Activated naive CD4-positive, alpha-beta T cell treated with anti-CD3 and anti-CD28 coated beads for 36 hours (primary cell): ENCODE measurements around the gene C3orf18. TPM values are rescaled to one million over a fixed set of nuclear protein-coding genes. Genes with fewer than 3 reads are reported as not detected.

Experiments used
- CTCF ChIA-PET: fragments of 350-600 bp; sonication (Branson Sonifier 250); formaldehyde crosslinking; loops from one replicate; lab custom pipeline; 2021; ENCODE audit warnings: antibody characterized with exemption; lab: Charles Lee
- DNase-seq: peaks from one replicate; pipeline ENCODE4 v3.0.0-alpha.2; 2020
- H3K27ac Mint-ChIP-seq: one replicate; pipeline ENCODE4 v1.8.0; 2021; ENCODE audit warnings: mild to moderate bottlenecking, mixed read lengths
- H3K27me3 Mint-ChIP-seq: one replicate; pipeline ENCODE4 v1.8.0; 2021; ENCODE audit warnings: low read depth, mixed read lengths
- H3K36me3 Mint-ChIP-seq: one replicate; pipeline ENCODE4 v1.8.0; 2021; ENCODE audit warnings: low read depth, mixed read lengths
- H3K4me1 Mint-ChIP-seq: one replicate; pipeline ENCODE4 v1.8.0; 2021; ENCODE audit warnings: low read depth, mixed read lengths
- H3K4me3 Mint-ChIP-seq: one replicate; pipeline ENCODE4 v1.8.0; 2021; ENCODE audit warnings: mild to moderate bottlenecking, moderate library complexity, mixed read lengths
- H3K9me3 Mint-ChIP-seq: one replicate; pipeline ENCODE4 v1.8.0; 2021; ENCODE audit warnings: mixed read lengths
- intact Hi-C: fragments of 100-400 bp; cut with micrococcal nuclease; formaldehyde crosslinking; loops from one replicate; pipeline ENCODE4 v1.15.1; 2023
- total RNA-seq, 2 experiments: library from RNA; stranded (reverse); gene quantifications; one replicate each; pipeline ENCODE4 v1.2.3, GENCODE V29; 2021

The C3orf18 gene
- total RNA-seq, 2 experiments from 2014 or later: 3.1 to 3.8 TPM

GRCh38 chr3:50572801-50573371, 5.3 kb upstream of the C3orf18 start:
- Mint-ChIP-seq H3K36me3 (peaks cover 33% of the 10 kb centered on the region), H3K9me3 (no peaks in the 10 kb centered on the region)
- CTCF ChIA-PET: interaction anchor here (0.6 to 13.0 kb wide), 15 partner anchors 16 to 812 kb away, joined by 3 to 376 read pairs (median 6); partner anchors contain the start of genes CISH, DOCK3, MANF and MAPKAPK3

DNA sequence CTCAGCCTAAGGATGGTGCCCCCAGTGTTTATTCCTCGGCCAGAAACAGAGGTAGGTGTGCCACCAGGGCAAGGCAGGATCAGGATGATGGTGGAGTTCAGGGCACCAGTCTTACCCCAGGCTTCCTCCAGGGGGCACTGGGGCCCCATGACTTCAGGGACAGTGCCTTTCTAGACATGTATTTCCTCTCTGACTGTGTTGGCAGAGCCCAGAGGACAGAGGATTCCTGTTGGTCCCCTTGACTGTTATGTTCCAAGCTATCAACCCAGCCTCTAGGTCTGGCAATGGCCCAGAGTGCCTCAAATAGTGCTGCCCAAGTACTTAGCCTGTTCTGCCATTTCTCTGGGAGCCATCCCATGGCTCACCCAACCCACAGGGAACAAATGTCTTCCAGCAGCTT, 4.6 kb upstream of the C3orf18 start:
- intact Hi-C loops: loop anchor here (1.0 to 5.0 kb wide), 8 partner anchors 18 to 930 kb away; partner anchors contain the start of genes DCAF1 and MANF
- H3K4me3 Mint-ChIP-seq: peak overlapping the region; percentile 51
- peak overlapping the region; percentile 95 for H3K27ac Mint-ChIP-seq
- H3K27me3 Mint-ChIP-seq: no peaks in the 10 kb centered on the region
- peaks cover 69% of the 10 kb centered on the region for H3K4me1 Mint-ChIP-seq
- CTCF ChIA-PET: interaction anchor here (0.9 to 13.0 kb wide), 15 partner anchors 11 to 813 kb away, joined by 3 to 376 read pairs (median 6); partner anchors contain the start of genes CISH, DOCK3, MANF and MAPKAPK3
- no peaks in the 10 kb centered on the region for H3K9me3 Mint-ChIP-seq
- H3K36me3 Mint-ChIP-seq: peaks cover 27% of the 10 kb centered on the region
- DNase-seq: peak; percentile 91

More at GRCh38 chr3:50572801-50573371, 5.3 kb upstream of the C3orf18 start:
- peak overlapping the region; percentile 50 for H3K4me3 Mint-ChIP-seq
- DNase-seq: peak; percentile 52
- intact Hi-C loops: loop anchor here (1.0 to 5.0 kb wide), 8 partner anchors 17 to 929 kb away; partner anchors contain the start of genes DCAF1 and MANF
- peak overlapping the region; percentile 95 for H3K27ac Mint-ChIP-seq
- no peaks in the 10 kb centered on the region for H3K27me3 Mint-ChIP-seq
- H3K4me1 Mint-ChIP-seq: peaks cover 68% of the 10 kb centered on the region

- Mint-ChIP-seq H3K27ac (peak overlapping the region; percentile 95), H3K36me3 (peaks cover 25% of the 10 kb centered on the region), H3K4me1 (peaks cover 72% of the 10 kb centered on the region), H3K4me3 (peak overlapping the region; percentile 98), H3K27me3 (no peaks in the 10 kb centered on the region), H3K9me3 (no peaks in the 10 kb centered on the region)
- DNase-seq: no peak
- CTCF ChIA-PET: interaction anchor here (1.3 to 13.0 kb wide), 9 partner anchors 10 to 84 kb away, joined by 3 to 376 read pairs (median 10); partner anchors contain the start of genes CISH and MAPKAPK3
- intact Hi-C loops: loop anchor here (5.0 kb wide), 2 partner anchors 401 to 931 kb away; partner anchors contain the start of gene DCAF1
Measured at GRCh38 chr3:50571486-50571885, 3.9 kb upstream of the C3orf18 start.

DNA sequence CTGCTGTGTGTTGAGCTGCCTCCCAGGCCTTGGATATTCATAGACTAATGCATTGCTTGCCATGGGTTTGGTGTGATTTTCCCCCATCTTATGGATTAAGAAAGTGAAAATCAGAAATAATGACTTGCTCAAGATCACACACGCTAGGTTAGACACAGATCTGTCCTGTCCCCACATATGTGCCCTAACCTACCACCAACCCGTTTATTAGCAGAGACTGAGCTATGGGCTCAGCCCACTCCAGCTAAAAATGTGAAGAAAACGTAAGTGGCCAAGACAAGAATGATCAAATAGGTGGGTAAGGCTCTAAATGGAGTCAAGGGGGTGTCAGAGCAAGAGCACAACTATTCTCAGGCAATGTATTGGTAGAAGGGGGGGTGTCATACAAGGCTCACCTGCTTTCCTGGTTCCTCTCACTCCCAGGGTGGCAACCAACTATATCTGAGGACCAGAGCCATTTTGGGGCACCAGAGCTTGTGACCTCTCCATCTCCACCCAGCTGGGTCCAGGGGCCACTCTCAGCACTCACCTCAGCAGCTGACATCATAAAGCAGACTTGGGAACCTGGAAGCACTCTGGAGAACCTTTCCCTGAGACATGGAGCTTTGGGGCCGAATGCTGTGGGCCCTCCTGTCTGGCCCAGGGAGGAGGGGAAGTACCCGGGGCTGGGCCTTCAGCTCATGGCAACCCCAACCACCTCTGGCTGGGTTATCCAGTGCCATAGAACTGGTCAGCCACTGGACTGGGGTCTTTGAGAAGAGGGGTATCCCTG, 3.1 kb upstream of the C3orf18 start:
- Mint-ChIP-seq H3K4me3 (peak overlapping the region; percentile 98), H3K36me3 (peaks cover 20% of the 10 kb centered on the region), H3K27me3 (no peaks in the 10 kb centered on the region), H3K9me3 (no peaks in the 10 kb centered on the region), H3K27ac (peak overlapping the region; percentile 95), H3K4me1 (peaks cover 71% of the 10 kb centered on the region)
- intact Hi-C loops: loop anchor here (5.0 kb wide), 2 partner anchors 402 to 932 kb away; partner anchors contain the start of gene DCAF1
- DNase-seq: no peak
- CTCF ChIA-PET: interaction anchor here (0.9 to 13.0 kb wide), 9 partner anchors 9 to 81 kb away, joined by 3 to 376 read pairs (median 8); partner anchors contain the start of genes CISH and MAPKAPK3

GRCh38 chr3:50568947-50569749, 1.6 kb upstream of the C3orf18 start, which contains the start of gene HEMK1:
TSS of gene HEMK1 (plus strand) at chr3:50569522. CDS start at chr3:50571105, 1,583 bp downstream.
- Mint-ChIP-seq H3K36me3 (peaks cover 13% of the 10 kb centered on the region), H3K4me3 (peak within 1 kb of the TSS; percentile 98), H3K9me3 (no peaks in the 10 kb centered on the region), H3K27me3 (no peaks in the 10 kb centered on the region), H3K4me1 (peaks cover 55% of the 10 kb centered on the region), H3K27ac (peak within 1 kb of the TSS; percentile 95)
- intact Hi-C loops: loop anchor here (1.0 to 2.0 kb wide), 2 partner anchors 86 to 218 kb away; partner anchors contain the start of genes CYB561D2 and NPRL2
- peak; percentile 97 for DNase-seq
- CTCF ChIA-PET: interaction anchor here (0.7 to 13.0 kb wide), 7 partner anchors 18 to 84 kb away, joined by 3 to 376 read pairs (median 6); partner anchors contain the start of genes CISH and MAPKAPK3

GRCh38 chr3:50567011-50567385, 549 bp downstream of the C3orf18 start:
- Mint-ChIP-seq H3K36me3 (peaks cover 7% of the 10 kb centered on the region), H3K27me3 (no peaks in the 10 kb centered on the region), H3K9me3 (no peaks in the 10 kb centered on the region), H3K4me3 (peak overlapping the region; percentile 98), H3K4me1 (peaks cover 34% of the 10 kb centered on the region), H3K27ac (no peak overlapping the region)
- CTCF ChIA-PET: interaction anchor here (0.9 to 13.0 kb wide), 5 partner anchors 22 to 822 kb away, joined by 4 to 376 read pairs (median 4); partner anchors contain the start of genes CISH and MAPKAPK3
- intact Hi-C loops: loop anchor here (2.0 kb wide), 1 partner anchor 208 kb away; the partner anchor contains the start of gene TMEM115
- DNase-seq: no peak

DNA sequence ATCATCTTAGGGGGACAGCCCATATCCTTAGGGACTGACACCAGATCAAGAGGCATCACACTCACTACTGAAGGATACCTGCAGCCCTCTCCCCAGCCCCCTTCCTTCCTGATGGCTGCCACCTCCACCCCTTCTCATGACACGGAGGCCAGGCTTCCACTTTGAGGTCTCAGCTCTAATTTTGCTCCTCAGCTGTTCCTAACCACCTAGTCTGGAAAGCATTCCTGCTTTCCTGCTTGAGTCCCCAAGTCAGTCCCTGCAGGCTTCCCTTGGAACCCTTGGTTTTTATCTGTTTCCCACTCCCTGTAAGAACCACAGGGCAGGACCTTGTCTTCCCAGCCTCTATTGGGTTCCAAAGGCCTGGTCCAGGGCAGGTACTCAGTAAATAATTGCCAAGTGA, 3.2 kb downstream of the C3orf18 start:
- DNase-seq: no peak
- H3K27ac Mint-ChIP-seq: no peak overlapping the region
- no peaks in the 10 kb centered on the region for H3K27me3 Mint-ChIP-seq
- CTCF ChIA-PET: no interaction called here
- H3K9me3 Mint-ChIP-seq: no peaks in the 10 kb centered on the region
- H3K4me3 Mint-ChIP-seq: no peak overlapping the region
- peaks cover 12% of the 10 kb centered on the region for H3K4me1 Mint-ChIP-seq
- H3K36me3 Mint-ChIP-seq: peaks cover 1% of the 10 kb centered on the region
- intact Hi-C loops: no loop called here

DNA sequence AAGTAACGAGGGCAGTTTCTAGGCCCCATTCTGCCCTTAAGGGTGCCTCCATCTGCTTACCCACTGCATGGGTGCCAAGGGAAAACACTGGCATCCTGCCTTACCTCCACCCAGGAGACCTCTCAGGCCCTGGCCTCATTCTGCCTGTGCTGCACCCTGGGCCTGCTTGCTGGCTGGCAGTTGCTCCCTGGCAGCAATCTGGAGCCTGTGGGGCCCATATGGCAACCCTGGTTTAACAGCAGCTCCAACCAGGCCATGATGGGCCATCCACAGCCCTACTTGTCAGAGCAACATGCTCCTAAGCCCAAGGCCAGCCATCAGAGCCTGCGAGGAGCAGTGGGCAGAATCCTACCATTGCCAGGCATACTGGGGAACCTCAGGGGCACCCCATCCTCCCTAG, 3.7 kb downstream of the C3orf18 start:
- intact Hi-C loops: no loop called here
- no peak overlapping the region for H3K4me3 Mint-ChIP-seq
- CTCF ChIA-PET: interaction anchor here (1.6 kb wide), 1 partner anchor 53 kb away, joined by 4 read pairs; the partner anchor contains the start of gene MAPKAPK3
- H3K4me1 Mint-ChIP-seq: peaks cover 12% of the 10 kb centered on the region
- DNase-seq: no peak
- H3K9me3 Mint-ChIP-seq: no peaks in the 10 kb centered on the region
- H3K27ac Mint-ChIP-seq: no peak overlapping the region
- H3K36me3 Mint-ChIP-seq: peaks cover 1% of the 10 kb centered on the region
- H3K27me3 Mint-ChIP-seq: no peaks in the 10 kb centered on the region

DNA sequence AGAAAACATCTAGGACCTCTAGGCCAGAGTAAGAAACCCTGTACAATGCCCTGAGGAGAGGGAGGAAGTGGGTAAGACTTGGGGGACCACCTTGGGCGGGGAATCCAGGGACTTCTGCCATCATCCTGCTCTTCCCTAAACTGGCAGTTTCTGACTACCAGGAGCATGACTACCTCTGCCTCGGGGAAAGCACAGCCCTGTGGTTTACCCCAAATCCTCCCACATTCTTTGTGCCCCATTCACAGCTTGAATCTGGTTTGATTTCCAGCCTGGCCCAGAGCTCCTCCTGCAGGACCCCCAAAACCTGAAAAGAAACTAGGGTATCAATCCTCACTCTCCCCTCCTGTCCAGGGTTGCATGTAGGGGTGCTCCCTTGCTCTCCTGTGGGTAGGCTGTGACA, 4.7 kb downstream of the C3orf18 start:
- intact Hi-C loops: no loop called here
- no peak overlapping the region for H3K4me3 Mint-ChIP-seq
- H3K36me3 Mint-ChIP-seq: peaks cover 1% of the 10 kb centered on the region
- CTCF ChIA-PET: interaction anchor here (1.6 kb wide), 1 partner anchor 54 kb away, joined by 4 read pairs; the partner anchor contains the start of gene MAPKAPK3
- H3K9me3 Mint-ChIP-seq: no peaks in the 10 kb centered on the region
- no peak overlapping the region for H3K27ac Mint-ChIP-seq
- H3K27me3 Mint-ChIP-seq: no peaks in the 10 kb centered on the region
- peaks cover 8% of the 10 kb centered on the region for H3K4me1 Mint-ChIP-seq
- DNase-seq: no peak

- CTCF ChIA-PET: interaction anchor here (0.6 kb wide), 1 partner anchor 9 kb away, joined by 3 read pairs; no protein-coding TSS in a partner anchor
- intact Hi-C loops: no loop called here
- H3K9me3 Mint-ChIP-seq: no peaks in the 10 kb centered on the region
- no peak overlapping the region for H3K27ac Mint-ChIP-seq
- H3K36me3 Mint-ChIP-seq: no peaks in the 10 kb centered on the region
- no peak for DNase-seq
- H3K4me3 Mint-ChIP-seq: no peak overlapping the region
- H3K4me1 Mint-ChIP-seq: no peaks in the 10 kb centered on the region
- H3K27me3 Mint-ChIP-seq: no peaks in the 10 kb centered on the region
Measured at GRCh38 chr3:50559702-50560101, 7.8 kb downstream of the C3orf18 start.

- Mint-ChIP-seq H3K9me3 (no peaks in the 10 kb centered on the region), H3K4me3 (no peak overlapping the region), H3K27me3 (no peaks in the 10 kb centered on the region), H3K27ac (no peak overlapping the region), H3K4me1 (no peaks in the 10 kb centered on the region), H3K36me3 (no peaks in the 10 kb centered on the region)
- CTCF ChIA-PET: no interaction called here
- intact Hi-C loops: no loop called here
- DNase-seq: no peak
Measured at GRCh38 chr3:50557915-50558314, 9.6 kb downstream of the C3orf18 start.
